ENCODE results near the gene AQP3.

AQP3 gene

DNA sequence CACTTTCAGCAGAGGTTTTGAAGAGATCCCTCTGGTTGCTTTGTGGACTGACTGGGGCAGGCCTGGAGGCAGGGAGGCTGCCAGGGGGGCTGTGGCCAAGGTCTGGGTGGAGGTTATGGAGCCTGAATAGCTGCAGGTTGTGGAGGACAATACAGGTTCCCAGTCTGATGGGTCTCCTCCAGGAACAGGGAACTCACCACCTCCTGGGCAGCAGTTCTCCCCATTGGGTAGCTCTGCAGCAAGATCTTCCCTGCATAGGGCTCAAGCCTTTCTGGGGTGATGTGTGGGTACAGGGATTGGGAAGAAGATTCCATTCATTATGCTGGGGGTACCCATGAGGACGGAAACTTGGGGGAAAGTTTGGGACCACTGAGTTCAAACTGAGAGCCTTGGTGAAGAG lies 6.8 kb downstream of the AQP3 start:
- Histone ChIP-seq H2AFZ (ENCODE audit: low read depth, low read length) (no peak overlapping the region), H3K27ac (ENCODE audit: low read length) (no peak overlapping the region), H3K4me1 (ENCODE audit: low read length) (peaks cover 4% of the 10 kb centered on the region), H3K79me2 (ENCODE audit: low read length) (no peaks in the 10 kb centered on the region), H4K20me1 (ENCODE audit: insufficient read depth, low read length) (no peaks in the 10 kb centered on the region), H3K36me3 (replicated peaks; ENCODE audit: low read depth, low read length) (no peaks in the 10 kb centered on the region), H3K4me2 (ENCODE audit: low read length) (no peak overlapping the region), H3K9me3 (ENCODE audit: insufficient read depth, low read length) (no peaks in the 10 kb centered on the region), H3K9ac (ENCODE audit: low read length) (no peak overlapping the region), H3K4me3 (ENCODE audit: low read length) (no peak overlapping the region), H3K27me3 (ENCODE audit: low read depth, low read length) (peaks cover 15% of the 10 kb centered on the region)
- no peak for TF ChIP-seq EZH2phosphoT487 (IDR thresholded peaks at IDR 0.05; ENCODE audit: low read depth)
- TF ChIP-seq, protein P1, sequence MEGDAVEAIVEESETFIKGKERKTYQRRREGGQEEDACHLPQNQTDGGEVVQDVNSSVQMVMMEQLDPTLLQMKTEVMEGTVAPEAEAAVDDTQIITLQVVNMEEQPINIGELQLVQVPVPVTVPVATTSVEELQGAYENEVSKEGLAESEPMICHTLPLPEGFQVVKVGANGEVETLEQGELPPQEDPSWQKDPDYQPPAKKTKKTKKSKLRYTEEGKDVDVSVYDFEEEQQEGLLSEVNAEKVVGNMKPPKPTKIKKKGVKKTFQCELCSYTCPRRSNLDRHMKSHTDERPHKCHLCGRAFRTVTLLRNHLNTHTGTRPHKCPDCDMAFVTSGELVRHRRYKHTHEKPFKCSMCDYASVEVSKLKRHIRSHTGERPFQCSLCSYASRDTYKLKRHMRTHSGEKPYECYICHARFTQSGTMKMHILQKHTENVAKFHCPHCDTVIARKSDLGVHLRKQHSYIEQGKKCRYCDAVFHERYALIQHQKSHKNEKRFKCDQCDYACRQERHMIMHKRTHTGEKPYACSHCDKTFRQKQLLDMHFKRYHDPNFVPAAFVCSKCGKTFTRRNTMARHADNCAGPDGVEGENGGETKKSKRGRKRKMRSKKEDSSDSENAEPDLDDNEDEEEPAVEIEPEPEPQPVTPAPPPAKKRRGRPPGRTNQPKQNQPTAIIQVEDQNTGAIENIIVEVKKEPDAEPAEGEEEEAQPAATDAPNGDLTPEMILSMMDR (IDR thresholded peaks at IDR 0.05; ENCODE audit: low read depth, low read length) = no peak

DNA sequence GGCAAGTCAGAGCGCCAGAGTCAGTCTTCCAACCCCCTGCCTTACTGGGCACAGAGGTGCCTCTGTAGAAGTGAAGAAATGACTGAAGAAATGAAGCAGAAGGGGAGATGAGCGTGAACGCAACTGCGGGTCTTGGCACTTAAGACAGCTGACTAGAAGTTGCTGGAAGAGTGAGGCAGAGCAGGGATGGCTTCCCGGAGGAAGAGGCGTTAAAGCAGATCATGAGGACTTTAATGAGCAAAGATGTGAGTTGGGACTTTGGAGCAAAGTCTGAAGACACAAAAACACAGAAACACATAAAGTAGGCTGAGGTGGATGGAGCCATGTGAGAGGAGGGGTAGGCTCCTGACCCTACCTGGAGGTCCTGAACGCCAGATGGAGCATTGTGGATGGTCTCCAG lies 7.2 kb downstream of the AQP3 start:
- no peak overlapping the region for H3K27ac ChIP-seq (ENCODE audit: low read length)
- H3K4me2 ChIP-seq (ENCODE audit: low read length) = no peak overlapping the region
- no peaks in the 10 kb centered on the region for H3K79me2 ChIP-seq (ENCODE audit: low read length)
- H3K36me3 ChIP-seq (replicated peaks; ENCODE audit: low read depth, low read length) = no peaks in the 10 kb centered on the region
- no peak overlapping the region for H2AFZ ChIP-seq (ENCODE audit: low read depth, low read length)
- no peaks in the 10 kb centered on the region for H4K20me1 ChIP-seq (ENCODE audit: insufficient read depth, low read length)
- peaks cover 4% of the 10 kb centered on the region for H3K4me1 ChIP-seq (ENCODE audit: low read length)
- H3K9me3 ChIP-seq (ENCODE audit: insufficient read depth, low read length) = no peaks in the 10 kb centered on the region
- H3K27me3 ChIP-seq (ENCODE audit: low read depth, low read length) = peaks cover 15% of the 10 kb centered on the region
- TF ChIP-seq, protein P1 (IDR thresholded peaks at IDR 0.05; ENCODE audit: low read depth, low read length) = no peak
- TF ChIP-seq EZH2phosphoT487 (IDR thresholded peaks at IDR 0.05; ENCODE audit: low read depth) = no peak
- no peak overlapping the region for H3K9ac ChIP-seq (ENCODE audit: low read length)
- H3K4me3 ChIP-seq (ENCODE audit: low read length) = no peak overlapping the region

DNA sequence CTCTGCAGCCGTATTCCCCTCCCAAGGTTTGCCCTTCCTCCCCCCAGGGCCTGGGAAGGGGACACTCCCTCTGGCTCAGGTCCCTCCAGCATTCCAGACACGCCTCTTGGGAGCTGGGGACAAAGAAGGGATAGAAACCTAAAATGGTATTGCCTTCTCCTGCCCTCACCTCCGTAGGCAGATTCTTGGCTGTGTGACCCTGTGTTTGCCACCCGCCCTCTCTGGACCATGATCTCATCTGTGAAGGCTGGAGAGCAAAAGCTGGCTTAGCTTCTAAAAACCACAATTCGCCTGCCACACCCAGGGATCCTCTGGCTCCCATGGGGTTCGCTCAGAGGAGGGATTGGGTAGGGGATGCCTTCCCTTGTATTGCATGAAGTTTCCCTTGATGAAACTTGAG lies 7.7 kb downstream of the AQP3 start:
- no peak overlapping the region for H3K4me3 ChIP-seq (ENCODE audit: low read length)
- no peaks in the 10 kb centered on the region for H4K20me1 ChIP-seq (ENCODE audit: insufficient read depth, low read length)
- H3K36me3 ChIP-seq (replicated peaks; ENCODE audit: low read depth, low read length) = no peaks in the 10 kb centered on the region
- H3K9me3 ChIP-seq (ENCODE audit: insufficient read depth, low read length) = no peaks in the 10 kb centered on the region
- peaks cover 4% of the 10 kb centered on the region for H3K4me1 ChIP-seq (ENCODE audit: low read length)
- H3K27me3 ChIP-seq (ENCODE audit: low read depth, low read length) = peaks cover 15% of the 10 kb centered on the region
- H3K4me2 ChIP-seq (ENCODE audit: low read length) = no peak overlapping the region
- TF ChIP-seq, protein P1 (IDR thresholded peaks at IDR 0.05; ENCODE audit: low read depth, low read length) = no peak
- no peak for TF ChIP-seq EZH2phosphoT487 (IDR thresholded peaks at IDR 0.05; ENCODE audit: low read depth)
- H2AFZ ChIP-seq (ENCODE audit: low read depth, low read length) = no peak overlapping the region
- H3K27ac ChIP-seq (ENCODE audit: low read length) = no peak overlapping the region
- H3K9ac ChIP-seq (ENCODE audit: low read length) = no peak overlapping the region
- H3K79me2 ChIP-seq (ENCODE audit: low read length) = no peaks in the 10 kb centered on the region

DNA sequence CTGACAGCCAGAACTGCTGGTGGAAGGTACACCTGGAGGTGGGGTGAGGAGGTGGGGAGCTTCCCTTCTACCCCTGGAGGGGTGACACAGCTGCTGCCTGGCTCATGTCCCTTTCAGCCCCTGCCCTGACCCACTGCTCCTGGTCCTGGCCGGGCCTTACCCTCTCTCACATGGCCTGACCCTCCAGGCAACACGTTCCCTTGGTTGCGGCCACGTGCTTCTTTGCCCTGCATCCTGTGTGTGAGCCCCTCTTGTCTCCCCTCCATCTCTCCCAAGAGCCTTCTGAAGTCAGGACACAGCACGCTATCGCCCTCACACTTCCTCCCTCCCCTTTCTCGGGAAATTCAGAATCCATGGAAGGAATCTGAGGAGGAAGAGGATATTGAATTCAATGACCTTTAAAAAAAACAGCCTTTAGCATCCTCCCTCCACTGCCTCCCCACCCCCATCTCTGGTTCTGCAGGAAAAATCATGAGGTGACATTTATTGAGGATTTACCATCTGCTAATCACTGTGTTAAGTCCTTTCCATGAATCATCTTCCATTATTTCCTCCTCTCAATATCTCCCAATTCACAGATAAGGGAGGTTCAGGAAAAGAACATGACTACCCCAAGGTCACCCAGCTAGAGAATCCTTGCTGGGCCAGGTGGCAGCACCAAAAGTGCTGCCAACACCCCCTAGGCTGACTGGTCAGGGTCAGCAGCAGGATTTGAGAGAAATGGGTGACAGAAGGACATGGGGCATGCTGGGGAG lies 8.3 kb downstream of the AQP3 start:
- H3K4me1 ChIP-seq (ENCODE audit: low read length) = peaks cover 4% of the 10 kb centered on the region
- TF ChIP-seq, protein P1 (IDR thresholded peaks at IDR 0.05; ENCODE audit: low read depth, low read length) = no peak
- no peak for TF ChIP-seq EZH2phosphoT487 (IDR thresholded peaks at IDR 0.05; ENCODE audit: low read depth)
- no peak overlapping the region for H3K4me2 ChIP-seq (ENCODE audit: low read length)
- H3K79me2 ChIP-seq (ENCODE audit: low read length) = no peaks in the 10 kb centered on the region
- no peak overlapping the region for H3K27ac ChIP-seq (ENCODE audit: low read length)
- no peaks in the 10 kb centered on the region for H3K9me3 ChIP-seq (ENCODE audit: insufficient read depth, low read length)
- peaks cover 15% of the 10 kb centered on the region for H3K27me3 ChIP-seq (ENCODE audit: low read depth, low read length)
- H2AFZ ChIP-seq (ENCODE audit: low read depth, low read length) = no peak overlapping the region
- H3K36me3 ChIP-seq (replicated peaks; ENCODE audit: low read depth, low read length) = no peaks in the 10 kb centered on the region
- H4K20me1 ChIP-seq (ENCODE audit: insufficient read depth, low read length) = no peaks in the 10 kb centered on the region
- H3K4me3 ChIP-seq (ENCODE audit: low read length) = no peak overlapping the region
- no peak overlapping the region for H3K9ac ChIP-seq (ENCODE audit: low read length)

Measured in OCI-LY3 (cell line).